A673 (cell line): ENCODE measurements around the gene PSMA7. TPM values are rescaled to one million over a fixed set of nuclear protein-coding genes. Genes with fewer than 3 reads are reported as not detected.
A peak's percentile ranks its signal among the peaks of the same experiment; 100 is the strongest.

ENCODE experiments used
- BruUV-seq: library from RNA; stranded (reverse); fragments of 400-500 nt; replicated peaks from 2 replicates; lab custom pipeline; 2021; lab: Mats Ljungman, UMichigan
- CTCF ChIA-PET: fragments of 300-600 bp; sonication (Branson Sonifier 250); formaldehyde crosslinking; loops from one replicate; lab custom pipeline; 2022; ENCODE audit warnings: antibody characterized with exemption; lab: Charles Lee
- POLR2A ChIA-PET: fragments of 300-600 bp; sonication (Branson Sonifier 250); formaldehyde crosslinking; loops from one replicate; lab custom pipeline; 2022; ENCODE audit warnings: antibody characterized with exemption; ENCODE audit not compliant: low non-redundant PET; lab: Charles Lee
- DNase-seq: peaks from one replicate; pipeline ENCODE4 v3.0.0-alpha.2; 2015; ENCODE audit warnings: low spot score
- H3K27ac ChIP-seq: fragments of 200-600 bp; sonication (generic); 2 replicates; pipeline ENCODE4 v1.5.1; 2016; ENCODE audit warnings: mixed run types, low read depth, mild to moderate bottlenecking, mixed read lengths, antibody characterized with exemption, low read length; ENCODE audit not compliant: poor library complexity, severe bottlenecking
- H3K27me3 ChIP-seq: fragments of 200-600 bp; sonication (generic); replicated peaks from 2 replicates; pipeline ENCODE4 v1.6.1; 2017; ENCODE audit warnings: mixed run types, low read depth, mild to moderate bottlenecking, mixed read lengths, antibody characterized with exemption, low read length; ENCODE audit not compliant: insufficient read depth, poor library complexity
- H3K36me3 ChIP-seq: fragments of 200-600 bp; sonication (generic); 2 replicates; pipeline ENCODE4 v1.6.1; 2016; ENCODE audit warnings: mixed run types, mild to moderate bottlenecking, mixed read lengths, antibody characterized with exemption, low read length; ENCODE audit not compliant: insufficient read depth, poor library complexity, severe bottlenecking
- H3K4me1 ChIP-seq: fragments of 200-600 bp; sonication (generic); 2 replicates; pipeline ENCODE4 v1.6.1; 2017; ENCODE audit warnings: mixed run types, mild to moderate bottlenecking, mixed read lengths, antibody characterized with exemption, low read length; ENCODE audit not compliant: insufficient read depth, poor library complexity, severe bottlenecking
- H3K4me3 ChIP-seq: fragments of 200-600 bp; sonication (generic); 2 replicates; pipeline ENCODE4 v1.5.1; 2016; ENCODE audit warnings: low read depth, mixed run types, mild to moderate bottlenecking, mixed read lengths, low read length; ENCODE audit not compliant: poor library complexity, severe bottlenecking
- H3K9me3 ChIP-seq: fragments of 200-600 bp; sonication (generic); 2 replicates; pipeline ENCODE4 v1.6.1; 2016; ENCODE audit warnings: mixed run types, low read depth, mild to moderate bottlenecking, mixed read lengths, antibody characterized with exemption, low read length; ENCODE audit not compliant: poor library complexity, severe bottlenecking
- EZH2 ChIP-seq: fragments of 200-600 bp; sonication (generic); IDR thresholded peaks from 2 replicates; pipeline ENCODE4 v1.6.1; 2017; ENCODE audit warnings: borderline replicate concordance, low read depth, mild to moderate bottlenecking, mixed read lengths, antibody characterized with exemption, low read length; ENCODE audit not compliant: poor library complexity, severe bottlenecking
- intact Hi-C: fragments of 100-400 bp; cut with micrococcal nuclease; formaldehyde crosslinking; loops from one replicate; pipeline ENCODE4 v1.10.0; 2022; ENCODE audit not compliant: unreplicated experiment
- total RNA-seq: library from RNA; stranded (reverse); gene quantifications from 2 replicates; pipeline ENCODE4 v1.2.3, GENCODE V29; 2021
- TF ChIP-seq, protein P1 (sequence below): fragments of 300-800, 200-600 bp; sonication (generic); conservative IDR thresholded peaks from 2 replicates; pipeline ENCODE4 v1.5.1; 2017; ENCODE audit warnings: low read depth, mild to moderate bottlenecking, antibody characterized with exemption, low read length, moderate library complexity, mixed read lengths

Gene PSMA7
- total RNA-seq, 1 experiment from 2014 or later, result 593 TPM

DNA sequence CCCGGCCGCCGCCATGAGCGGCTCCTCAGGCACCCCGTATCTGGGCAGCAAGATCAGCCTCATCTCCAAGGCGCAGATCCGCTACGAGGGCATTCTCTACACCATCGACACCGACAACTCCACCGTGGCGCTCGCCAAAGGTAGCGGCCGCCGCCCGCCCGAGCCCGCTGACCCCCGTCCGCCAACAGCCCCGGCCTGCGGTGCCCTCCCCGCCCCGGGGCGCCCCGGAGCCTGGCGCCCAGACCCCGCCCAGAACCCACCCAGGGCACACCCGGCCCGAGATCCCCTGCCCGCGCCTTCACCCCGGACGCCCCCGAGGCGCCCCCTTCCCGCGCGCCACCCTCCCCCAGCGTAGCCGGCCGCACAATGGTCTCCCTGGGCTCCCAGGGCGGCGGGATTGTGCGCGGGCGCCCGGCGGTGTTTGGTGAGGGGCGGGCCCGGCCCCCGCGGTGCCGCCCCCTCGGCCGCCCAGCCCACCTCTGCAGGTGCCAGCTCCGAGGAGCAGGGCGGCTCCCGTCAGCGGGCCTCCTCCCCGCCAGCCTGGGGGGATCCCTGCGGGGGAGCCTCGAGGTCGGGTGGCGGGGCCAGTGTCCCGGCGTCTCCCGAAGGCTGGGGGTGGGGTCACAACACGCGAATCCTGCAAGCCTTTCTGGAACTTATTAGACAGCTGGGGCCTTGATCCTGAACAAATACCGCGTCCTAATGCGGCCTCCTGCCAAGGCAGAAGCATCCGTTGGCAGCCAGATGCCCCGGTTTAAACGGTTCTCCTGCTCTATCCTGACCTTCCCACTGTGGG, 20.3 kb downstream of the PSMA7 start:
- peak overlapping the region; percentile 89 for H3K4me3 ChIP-seq
- ChIA-PET CTCF (interaction anchor here (0.6 kb wide), 1 partner anchor 100 kb away, joined by 4 read pairs; no protein-coding TSS in a partner anchor), POLR2A (interaction anchor here (1.2 kb wide), 1 partner anchor 57 kb away, joined by 3 read pairs; the partner anchor contains the start of gene TAF4)
- no TSS peak for BruUV-seq
- H3K27ac ChIP-seq, result peak overlapping the region; percentile 87
- intact Hi-C loops, result no loop called here
- DNase-seq, result peak; percentile 57
- H3K27me3 ChIP-seq, result no peaks in the 10 kb centered on the region
- H3K9me3 ChIP-seq, result no peaks in the 10 kb centered on the region
- peaks cover 40% of the 10 kb centered on the region for H3K36me3 ChIP-seq
- peaks cover 17% of the 10 kb centered on the region for H3K4me1 ChIP-seq
- no peak for TF ChIP-seq EZH2
- TF ChIP-seq, protein P1, sequence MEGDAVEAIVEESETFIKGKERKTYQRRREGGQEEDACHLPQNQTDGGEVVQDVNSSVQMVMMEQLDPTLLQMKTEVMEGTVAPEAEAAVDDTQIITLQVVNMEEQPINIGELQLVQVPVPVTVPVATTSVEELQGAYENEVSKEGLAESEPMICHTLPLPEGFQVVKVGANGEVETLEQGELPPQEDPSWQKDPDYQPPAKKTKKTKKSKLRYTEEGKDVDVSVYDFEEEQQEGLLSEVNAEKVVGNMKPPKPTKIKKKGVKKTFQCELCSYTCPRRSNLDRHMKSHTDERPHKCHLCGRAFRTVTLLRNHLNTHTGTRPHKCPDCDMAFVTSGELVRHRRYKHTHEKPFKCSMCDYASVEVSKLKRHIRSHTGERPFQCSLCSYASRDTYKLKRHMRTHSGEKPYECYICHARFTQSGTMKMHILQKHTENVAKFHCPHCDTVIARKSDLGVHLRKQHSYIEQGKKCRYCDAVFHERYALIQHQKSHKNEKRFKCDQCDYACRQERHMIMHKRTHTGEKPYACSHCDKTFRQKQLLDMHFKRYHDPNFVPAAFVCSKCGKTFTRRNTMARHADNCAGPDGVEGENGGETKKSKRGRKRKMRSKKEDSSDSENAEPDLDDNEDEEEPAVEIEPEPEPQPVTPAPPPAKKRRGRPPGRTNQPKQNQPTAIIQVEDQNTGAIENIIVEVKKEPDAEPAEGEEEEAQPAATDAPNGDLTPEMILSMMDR, result no peak

DNA sequence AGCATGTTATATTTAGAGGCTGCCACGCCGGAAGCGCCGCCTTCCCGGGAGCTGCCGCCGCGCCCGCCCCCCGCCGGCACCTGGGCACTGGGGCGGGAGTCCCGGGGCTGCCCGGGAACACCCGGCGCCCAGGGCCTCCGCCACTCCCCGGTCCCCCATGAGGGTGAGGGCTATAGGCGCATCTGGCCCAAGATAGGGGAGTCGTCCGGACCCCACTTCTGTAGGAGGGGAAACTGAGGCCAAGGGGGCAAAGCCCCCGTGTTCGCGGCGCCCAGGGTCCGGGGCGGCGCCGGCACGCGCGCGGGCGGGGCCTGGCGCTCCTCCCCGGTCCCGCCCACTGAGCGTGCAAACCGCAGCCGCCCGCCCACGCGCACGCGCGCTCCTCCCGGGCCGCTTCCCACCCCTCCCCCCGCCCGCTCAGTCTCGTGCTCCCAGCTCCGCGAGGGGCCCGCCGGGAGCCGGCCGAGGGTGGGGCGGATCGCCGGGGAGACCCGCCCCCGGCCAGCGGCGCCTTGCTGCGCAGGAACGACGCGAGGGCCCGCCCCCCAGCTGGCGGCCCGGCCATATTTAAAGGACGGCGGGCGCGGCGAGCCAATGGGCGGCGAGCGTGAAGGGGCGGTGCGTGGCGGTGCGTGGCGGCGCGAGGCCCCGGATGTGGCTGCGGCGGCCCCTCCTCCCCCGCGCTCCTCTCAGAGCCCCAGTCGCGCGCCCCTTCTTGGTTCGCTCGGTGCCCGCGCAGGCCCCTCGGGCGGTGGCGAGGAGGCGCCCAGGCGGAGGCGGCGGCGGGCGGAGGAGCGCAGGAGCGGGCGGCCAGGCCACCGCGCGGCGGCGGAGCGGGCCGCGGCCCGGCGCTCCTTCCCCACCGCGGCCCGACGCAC, 21.2 kb downstream of the PSMA7 start, which contains the start of gene LSM14B:
TSS of gene LSM14B (plus strand) at position 700 of the 878 bp plus-strand sequence. CDS start 192 bp downstream, outside the sequence.
- Histone ChIP-seq H3K9me3 (no peaks in the 10 kb centered on the region), H3K27me3 (no peaks in the 10 kb centered on the region), H3K36me3 (peaks cover 32% of the 10 kb centered on the region), H3K27ac (peak within 1 kb of the TSS; percentile 92), H3K4me3 (peak within 1 kb of the TSS; percentile 89), H3K4me1 (peaks cover 17% of the 10 kb centered on the region)
- ChIA-PET POLR2A (interaction anchor here (0.9 to 1.2 kb wide), 2 partner anchors 20 to 56 kb away, joined by 3 read pairs; partner anchors contain the start of gene TAF4), CTCF (interaction anchor here (0.6 kb wide), 1 partner anchor 101 kb away, joined by 4 read pairs; no protein-coding TSS in a partner anchor)
- peak; percentile 98 for DNase-seq
- TF ChIP-seq, protein P1, result no peak
- TF ChIP-seq EZH2, result no peak
- no TSS peak for BruUV-seq
- intact Hi-C loops, result loop anchor here (2.0 kb wide), 1 partner anchor 55 kb away; no protein-coding TSS in a partner anchor
